Stimulated activated CD4-positive, alpha-beta T cell treated with anti-CD3 and anti-CD28 coated beads, Interleukin-1b, Interleukin-23, amount 100 ng/mL, for 48 hours (primary cell): ENCODE results near the gene THBS4.
A peak's percentile ranks its signal among the peaks of the same experiment; 100 is the strongest.

Experiments
- DNase-seq: peaks from one replicate; pipeline ENCODE4 v3.0.0-alpha.2; 2020

THBS4 gene

GRCh38 chr5:80034962-80035821, at the start of gene THBS4:
Gene THBS4, plus strand, starts transcription at chr5:80035348. Its CDS starts 190 bp downstream, at chr5:80035538.
- DNase-seq, result no peak

DNA sequence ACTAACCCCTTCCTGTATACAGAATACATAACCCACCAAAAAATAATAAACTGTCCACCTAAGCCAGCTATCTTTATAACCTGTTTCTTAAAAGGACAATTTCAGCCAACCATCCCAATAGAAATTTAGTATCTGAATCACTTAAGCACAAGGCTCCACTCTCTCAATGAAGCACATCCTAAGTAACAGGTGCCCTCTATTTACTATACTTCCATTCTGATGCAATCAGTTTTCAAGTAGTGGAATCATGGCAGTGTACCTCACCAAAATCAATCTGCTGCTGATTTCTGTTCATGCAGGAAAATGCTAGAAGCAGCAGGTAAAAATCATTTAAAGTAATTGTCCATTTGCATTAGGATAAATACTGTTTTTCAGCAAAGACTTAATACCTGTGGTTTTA, 48.9 kb upstream of the THBS4 start:
- DNase-seq, result no peak

DNA sequence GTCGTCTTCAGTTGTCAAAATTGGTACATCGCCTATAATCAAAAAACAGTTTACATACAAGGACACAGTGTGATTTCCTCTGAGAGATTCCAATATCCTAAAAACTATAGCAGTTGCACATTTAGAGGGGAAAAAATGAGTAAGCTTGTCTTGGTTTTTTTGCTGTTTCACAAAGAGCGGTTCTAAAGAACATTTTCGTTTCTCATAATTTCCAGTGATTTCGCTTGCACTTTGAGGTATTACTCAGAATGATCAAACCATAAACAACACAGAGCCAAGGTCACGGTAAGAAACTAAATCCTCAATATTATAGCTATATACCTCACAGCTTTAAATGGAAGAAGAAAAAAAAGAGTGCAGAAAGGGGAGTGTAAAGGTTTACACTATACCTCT, 44.9 kb upstream of the THBS4 start:
- DNase-seq, result no peak

DNA sequence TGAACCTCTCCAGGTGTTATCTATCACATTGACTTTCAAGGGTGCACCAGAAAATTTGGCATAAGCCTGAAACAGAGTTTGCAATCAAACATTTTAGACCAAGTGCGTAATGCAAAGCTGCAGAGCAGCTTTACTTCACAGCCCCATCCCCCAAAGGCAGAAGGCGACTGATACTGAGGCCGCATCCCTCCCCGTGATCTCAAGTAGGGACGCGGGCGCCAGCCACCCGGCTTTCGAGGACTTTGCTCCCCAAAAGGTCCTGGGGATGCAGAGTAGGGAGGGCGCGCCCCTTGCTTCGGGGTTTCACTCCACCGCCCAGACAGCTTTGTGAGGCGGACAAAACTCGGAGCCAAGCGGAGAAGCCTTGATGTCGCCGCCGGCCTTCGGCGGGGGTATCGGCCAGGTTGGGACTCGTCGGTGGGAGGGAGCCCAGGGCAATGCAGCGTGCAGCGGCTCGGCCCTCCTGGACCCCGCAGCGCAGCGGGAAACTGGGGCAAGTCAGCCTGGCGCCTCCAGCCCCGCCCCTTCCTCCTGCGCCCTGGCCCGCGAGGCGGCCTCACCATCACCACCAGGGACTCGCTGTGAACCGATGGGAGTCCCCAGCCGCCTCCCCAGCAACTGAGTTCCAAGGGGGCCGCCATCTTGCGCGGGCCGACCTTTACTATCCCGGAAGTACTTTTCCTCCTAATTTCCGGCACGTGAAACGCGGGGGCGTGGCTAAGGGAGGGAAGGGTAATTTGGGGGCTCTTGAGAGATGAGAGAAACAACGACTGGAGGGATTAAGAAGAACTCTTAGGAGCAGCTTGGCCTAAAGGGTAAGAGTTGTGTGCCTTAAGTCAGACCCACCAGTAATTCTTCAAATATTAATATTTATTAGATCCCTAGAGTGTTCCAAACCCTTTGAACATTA, 44.3 kb upstream of the THBS4 start, which contains the start of gene MTX3:
Gene MTX3 (minus strand): TSS at position 665 of the 910 bp plus-strand sequence. CDS start 24 bp downstream, at position 641.
- peak; percentile 90 for DNase-seq

- no peak for DNase-seq
Observed at GRCh38 chr5:79992891-79993657, 42.1 kb upstream of the THBS4 start.

DNA sequence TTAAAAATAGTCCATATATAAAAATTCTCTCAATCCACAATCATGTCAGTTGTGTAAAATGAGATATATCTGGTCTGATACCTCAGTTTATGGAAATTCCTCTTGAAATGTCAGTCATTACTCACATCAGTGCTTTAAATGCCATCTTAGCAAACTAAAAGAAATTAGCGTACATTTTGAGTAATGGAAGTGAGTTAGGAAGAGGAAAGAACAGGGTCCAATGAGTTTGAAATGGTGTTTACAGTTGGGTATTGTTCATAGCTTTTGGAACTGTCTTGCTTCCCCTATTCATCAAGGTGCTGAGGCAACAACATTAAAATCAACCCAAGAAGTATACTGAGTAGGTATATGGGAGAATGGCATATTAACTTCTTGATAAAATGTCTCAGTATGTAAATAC, 35.4 kb upstream of the THBS4 start:
- no peak for DNase-seq

GRCh38 chr5:80002677-80003076, 32.5 kb upstream of the THBS4 start:
- DNase-seq, result no peak

- no peak for DNase-seq
Observed at GRCh38 chr5:80008995-80009765, 26.0 kb upstream of the THBS4 start.

DNA sequence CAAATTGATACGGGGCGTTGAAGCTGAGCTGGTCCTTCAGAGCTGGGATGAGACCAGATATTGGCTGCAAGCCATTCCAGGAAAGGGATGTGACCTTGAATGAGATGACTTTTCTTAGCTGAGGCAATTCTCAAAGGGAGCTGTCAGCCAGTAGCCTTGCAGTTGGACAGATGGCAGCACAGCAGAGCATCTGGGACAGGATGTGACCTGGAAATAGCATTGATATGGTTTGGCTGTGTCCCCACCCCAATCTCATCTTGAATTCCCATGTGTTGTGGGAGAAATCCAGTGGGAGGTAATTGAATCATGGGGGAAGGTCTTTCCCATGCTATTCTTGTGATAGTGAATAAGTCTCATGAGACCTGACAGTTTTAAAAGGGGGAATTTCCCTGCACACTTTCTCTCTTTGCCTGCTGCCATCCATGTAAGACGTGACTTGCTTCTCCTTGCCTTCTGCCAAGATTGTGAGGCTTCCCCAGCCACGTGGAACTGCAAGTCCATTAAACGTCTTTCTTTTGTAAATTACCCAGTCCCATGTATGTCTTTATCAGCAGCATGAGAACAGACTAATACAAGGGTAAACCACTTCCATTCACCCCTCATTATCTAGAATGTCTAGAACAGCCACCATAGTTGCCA, 24.3 kb upstream of the THBS4 start:
- no peak for DNase-seq

DNA sequence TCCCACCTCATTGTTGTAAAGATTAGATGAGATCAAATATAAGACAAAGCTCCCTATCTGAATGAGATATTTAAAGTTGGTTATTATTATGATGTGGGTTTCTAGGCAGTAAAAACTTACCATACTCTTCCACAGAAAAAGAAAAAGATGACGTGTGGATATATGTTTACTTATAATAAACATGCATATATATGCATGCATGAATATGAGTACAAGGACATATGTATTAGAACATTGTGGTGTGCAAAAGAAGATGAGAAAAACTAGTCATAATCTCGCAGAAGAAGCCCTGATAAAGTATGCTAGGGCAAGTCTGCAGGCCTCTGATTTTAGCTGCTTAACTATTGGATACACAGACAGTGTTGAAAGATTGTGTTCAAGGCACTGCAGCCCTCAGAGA, 10.1 kb upstream of the THBS4 start:
- no peak for DNase-seq

DNA sequence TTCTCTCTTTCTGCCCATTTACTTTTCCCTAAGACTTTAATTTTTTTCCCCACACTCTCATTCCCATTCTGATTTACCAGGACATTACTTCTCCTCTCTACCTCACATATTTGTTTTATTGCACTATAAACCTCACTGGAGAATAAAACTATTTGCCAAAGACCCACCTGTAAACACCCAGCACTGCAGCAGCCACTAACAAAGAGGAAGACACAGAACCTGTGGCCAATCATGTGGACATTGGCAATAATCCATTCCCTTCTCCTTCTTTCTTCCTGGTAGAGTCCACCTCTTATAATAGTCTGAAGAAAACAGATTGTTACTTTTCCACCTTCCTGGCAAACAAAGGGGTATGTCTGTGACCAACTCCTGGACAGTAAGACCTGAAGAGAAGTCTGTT, 8.3 kb upstream of the THBS4 start:
- no peak for DNase-seq

DNA sequence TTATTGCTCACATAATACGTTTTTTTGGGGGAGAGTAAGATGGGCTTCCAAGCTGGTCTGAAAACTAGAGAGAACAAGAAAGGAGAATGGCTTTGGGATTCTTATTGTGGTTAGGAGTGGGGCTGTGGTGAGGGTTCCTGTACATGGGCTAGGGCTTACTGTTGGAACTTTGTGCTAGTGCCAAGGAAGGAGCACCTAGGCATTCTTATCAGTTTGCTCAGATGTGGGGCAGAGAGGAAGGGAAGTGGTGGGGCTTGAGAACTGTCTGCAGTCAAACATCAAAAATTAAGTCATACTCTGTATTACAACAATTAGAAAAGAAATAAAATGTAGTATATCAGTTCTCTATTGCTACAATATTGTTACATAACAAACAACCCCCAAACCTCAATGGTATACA, 4.0 kb upstream of the THBS4 start:
- no peak for DNase-seq

GRCh38 chr5:80033513-80033912, 1.6 kb upstream of the THBS4 start:
- peak; percentile 50 for DNase-seq

DNA sequence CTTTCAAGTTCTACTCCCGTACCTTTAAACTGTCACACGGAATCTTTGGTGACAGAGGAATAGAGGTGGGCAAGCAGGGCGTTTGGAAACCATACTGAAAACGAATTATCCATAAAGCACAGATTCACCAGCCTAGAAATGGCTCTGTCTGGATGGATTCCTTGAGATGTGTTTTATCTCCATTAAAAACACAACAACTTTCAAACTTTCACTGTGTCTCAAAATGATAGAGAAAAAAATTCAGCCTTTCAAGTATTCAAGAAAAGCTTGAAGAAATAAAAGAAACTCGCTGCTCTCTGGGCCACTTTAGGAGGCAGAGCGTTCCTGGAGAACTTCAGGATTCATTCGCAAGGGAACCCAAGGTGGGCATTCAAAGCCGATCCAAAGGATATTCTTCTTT, 589 bp upstream of the THBS4 start:
- no peak for DNase-seq

DNA sequence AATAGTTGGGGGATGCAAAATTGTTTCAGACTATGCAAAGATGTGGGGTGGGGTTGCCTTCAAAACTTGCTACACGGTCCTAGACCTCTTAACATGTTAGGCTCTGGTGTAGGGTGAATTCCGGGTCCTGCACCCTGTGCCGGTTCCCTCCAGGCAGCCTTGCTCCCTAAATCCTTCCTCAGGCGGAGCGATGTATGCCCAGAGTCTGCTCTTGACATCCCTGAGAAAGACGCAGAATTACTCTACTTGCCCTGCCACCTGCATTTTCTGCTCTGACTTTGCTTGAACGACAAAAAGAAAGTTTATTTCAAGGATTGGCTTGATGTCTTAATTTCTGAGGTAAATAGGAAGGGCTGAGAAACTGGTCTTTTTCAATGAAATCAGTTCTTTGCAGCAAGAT, 691 bp downstream of the THBS4 start:
- no peak for DNase-seq

DNA sequence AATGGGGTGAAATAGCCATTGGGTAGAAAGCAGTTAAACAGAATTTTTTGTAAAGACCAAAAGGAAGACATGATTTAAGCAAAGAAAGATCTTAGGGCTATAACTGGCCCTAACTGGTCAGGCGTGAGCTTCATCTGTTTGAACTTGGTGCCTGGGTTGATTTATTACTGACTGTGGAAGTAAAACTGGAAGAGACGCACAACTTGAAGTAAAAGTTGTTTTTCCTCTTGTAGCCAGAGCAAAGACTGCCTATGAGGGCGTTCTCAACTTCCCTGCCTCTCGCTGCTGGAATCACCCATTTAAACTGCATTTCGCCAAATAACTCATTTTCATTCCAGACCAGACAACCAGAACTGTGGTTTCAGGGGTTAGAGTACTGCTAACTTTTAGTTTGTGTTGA, 1.5 kb downstream of the THBS4 start:
- no peak for DNase-seq

GRCh38 chr5:80037366-80037765, 2.2 kb downstream of the THBS4 start:
- DNase-seq, result no peak

DNA sequence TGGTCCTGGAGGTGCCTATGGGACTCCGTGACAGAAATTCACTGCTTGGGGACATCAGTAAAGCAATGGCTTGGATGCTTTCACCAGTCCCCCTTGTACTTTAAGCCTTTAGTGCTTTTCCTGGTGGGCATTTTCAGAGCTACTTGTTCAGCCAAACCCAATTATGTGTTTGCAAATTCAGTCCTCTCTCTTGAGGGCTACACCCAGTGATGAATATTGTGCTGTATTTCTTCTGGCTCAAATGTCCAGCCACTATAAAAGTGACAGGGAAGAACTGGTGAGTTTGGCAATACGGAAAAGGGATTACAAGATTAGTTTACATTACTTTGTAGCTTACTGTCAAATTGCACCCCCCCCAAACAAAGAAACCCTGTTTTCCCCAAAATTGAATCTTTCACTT, 4.5 kb downstream of the THBS4 start:
- no peak for DNase-seq

- no peak for DNase-seq
Observed at GRCh38 chr5:80041527-80041926, 6.4 kb downstream of the THBS4 start.

- DNase-seq, result no peak
Observed at GRCh38 chr5:80042330-80042729, 7.2 kb downstream of the THBS4 start.

DNA sequence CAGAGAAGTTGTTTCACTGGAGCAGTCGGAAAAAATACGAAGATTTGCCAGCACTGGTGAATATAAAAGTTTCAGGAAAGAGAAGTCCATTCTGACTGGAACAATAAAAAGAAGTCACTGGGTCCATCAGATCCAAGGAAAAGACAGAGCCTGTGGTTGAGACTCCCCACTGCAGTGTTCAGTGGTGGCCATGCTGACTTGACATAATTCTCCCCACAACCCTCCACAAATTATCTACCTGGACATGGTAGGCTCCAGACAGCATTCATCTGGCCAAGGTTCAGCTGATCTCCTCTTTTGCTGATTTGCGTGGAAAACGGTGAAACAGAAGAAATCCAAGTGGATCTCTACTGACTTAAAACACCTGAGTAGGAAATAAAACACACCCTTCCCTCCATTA, 8.0 kb downstream of the THBS4 start:
- no peak for DNase-seq
